Endothelial cell (in vitro differentiated cells): ENCODE data around the gene CHST1. TPM values are rescaled to one million over a fixed set of nuclear protein-coding genes. Genes with fewer than 3 reads are reported as not detected.

ENCODE experiments used
- DNase-seq: peaks from one replicate; pipeline ENCODE4 v3.0.0; 2021; ENCODE audit warnings: low spot score
- H3K27ac Mint-ChIP-seq: one replicate; pipeline ENCODE4 v1.8.0; 2021; ENCODE audit warnings: mixed read lengths, inconsistent platforms; ENCODE audit not compliant: unreplicated experiment
- H3K27me3 Mint-ChIP-seq: one replicate; pipeline ENCODE4 v1.8.0; 2021; ENCODE audit warnings: mild to moderate bottlenecking, moderate library complexity, mixed read lengths, inconsistent platforms; ENCODE audit not compliant: unreplicated experiment
- H3K36me3 Mint-ChIP-seq: one replicate; pipeline ENCODE4 v1.8.0; 2021; ENCODE audit warnings: mild to moderate bottlenecking, low read depth, mixed read lengths, inconsistent platforms; ENCODE audit not compliant: unreplicated experiment
- H3K4me1 Mint-ChIP-seq: one replicate; pipeline ENCODE4 v1.8.0; 2021; ENCODE audit warnings: mild to moderate bottlenecking, mixed read lengths, inconsistent platforms; ENCODE audit not compliant: unreplicated experiment
- H3K4me3 Mint-ChIP-seq: one replicate; pipeline ENCODE4 v1.8.0; 2021; ENCODE audit warnings: mild to moderate bottlenecking, mixed read lengths, inconsistent platforms; ENCODE audit not compliant: unreplicated experiment
- H3K9me3 Mint-ChIP-seq: one replicate; pipeline ENCODE4 v1.8.0; 2021; ENCODE audit warnings: mixed read lengths, inconsistent platforms; ENCODE audit not compliant: unreplicated experiment
- total RNA-seq: library from RNA; stranded (reverse); fragmentation: NEBNext Ultra II Directional; extraction: Animal tissue kit (Norgen Biotek cat#: 25700); gene quantifications from one replicate; pipeline ENCODE4 v1.2.1, GENCODE V29; 2021; ENCODE audit not compliant: unreplicated experiment
- TF ChIP-seq, protein P1 (sequence below): fragments of 200-600 bp; sonication (generic); IDR thresholded peaks from one replicate; pipeline ENCODE4 v1.5.0; 2021; ENCODE audit warnings: antibody characterized with exemption; ENCODE audit not compliant: unreplicated experiment

CHST1 gene
- total RNA-seq, 1 donor from 2014 or later: 275 TPM

DNA sequence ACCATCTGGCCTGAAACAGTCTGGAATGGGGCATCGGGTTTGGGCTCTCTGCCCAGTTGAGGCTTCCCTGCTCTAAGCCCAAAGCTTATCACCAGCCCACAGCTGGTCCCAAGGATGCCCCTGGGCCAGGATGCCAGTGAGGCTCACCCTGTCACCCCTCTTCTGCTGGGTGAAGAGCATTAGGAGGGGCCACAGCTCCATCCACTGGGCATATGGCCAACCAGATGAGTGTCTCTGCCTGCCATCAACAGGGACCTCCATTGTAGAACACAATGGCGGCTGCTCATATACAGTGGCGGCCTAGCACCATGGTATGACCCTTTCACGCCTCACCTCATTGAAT, 5.6 kb downstream of the CHST1 start:
- Mint-ChIP-seq H3K36me3 (peaks cover 20% of the 10 kb centered on the region), H3K4me1 (peaks cover 73% of the 10 kb centered on the region), H3K4me3 (no peak overlapping the region), H3K27me3 (peaks cover 28% of the 10 kb centered on the region), H3K9me3 (no peaks in the 10 kb centered on the region), H3K27ac (no peak overlapping the region)
- no peak for DNase-seq
- TF ChIP-seq, protein P1, sequence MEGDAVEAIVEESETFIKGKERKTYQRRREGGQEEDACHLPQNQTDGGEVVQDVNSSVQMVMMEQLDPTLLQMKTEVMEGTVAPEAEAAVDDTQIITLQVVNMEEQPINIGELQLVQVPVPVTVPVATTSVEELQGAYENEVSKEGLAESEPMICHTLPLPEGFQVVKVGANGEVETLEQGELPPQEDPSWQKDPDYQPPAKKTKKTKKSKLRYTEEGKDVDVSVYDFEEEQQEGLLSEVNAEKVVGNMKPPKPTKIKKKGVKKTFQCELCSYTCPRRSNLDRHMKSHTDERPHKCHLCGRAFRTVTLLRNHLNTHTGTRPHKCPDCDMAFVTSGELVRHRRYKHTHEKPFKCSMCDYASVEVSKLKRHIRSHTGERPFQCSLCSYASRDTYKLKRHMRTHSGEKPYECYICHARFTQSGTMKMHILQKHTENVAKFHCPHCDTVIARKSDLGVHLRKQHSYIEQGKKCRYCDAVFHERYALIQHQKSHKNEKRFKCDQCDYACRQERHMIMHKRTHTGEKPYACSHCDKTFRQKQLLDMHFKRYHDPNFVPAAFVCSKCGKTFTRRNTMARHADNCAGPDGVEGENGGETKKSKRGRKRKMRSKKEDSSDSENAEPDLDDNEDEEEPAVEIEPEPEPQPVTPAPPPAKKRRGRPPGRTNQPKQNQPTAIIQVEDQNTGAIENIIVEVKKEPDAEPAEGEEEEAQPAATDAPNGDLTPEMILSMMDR: no peak

DNA sequence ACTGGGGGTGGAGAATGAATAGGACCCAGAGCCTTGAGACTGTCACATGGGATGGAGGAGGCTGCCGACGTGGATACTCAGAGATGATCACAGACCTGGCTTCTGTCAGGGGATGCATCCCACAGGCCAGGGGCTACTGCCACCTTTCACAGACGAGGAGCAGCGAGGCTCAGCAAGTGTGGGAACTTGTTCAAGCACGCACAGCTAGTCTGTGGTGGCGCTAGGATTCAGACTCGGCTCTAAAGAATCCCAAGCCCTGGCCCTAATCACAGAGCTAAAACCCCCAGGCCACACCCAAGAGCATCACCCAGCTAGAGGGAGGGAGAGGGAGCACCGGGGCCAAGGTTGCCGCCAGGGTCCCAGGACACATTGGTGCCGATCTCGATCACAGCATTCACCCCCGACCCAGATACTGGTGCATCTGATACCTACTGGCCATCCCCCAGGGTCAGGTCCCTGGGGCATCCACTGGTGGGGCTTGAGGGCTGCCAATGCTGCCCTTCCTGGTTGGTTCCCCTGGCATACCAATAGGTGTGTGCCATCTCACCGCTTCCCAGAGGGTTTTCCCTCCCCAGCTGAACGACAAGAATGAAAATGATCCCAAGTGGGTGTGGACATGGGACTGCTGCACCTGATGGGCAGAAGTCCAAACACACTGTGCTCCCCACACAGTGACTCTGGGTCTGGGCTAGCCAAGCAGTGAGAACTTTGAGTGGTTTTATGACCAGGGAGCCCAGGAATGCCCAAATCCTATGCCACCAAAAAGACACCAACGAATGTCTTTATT, 6.2 kb downstream of the CHST1 start:
- H3K4me1 Mint-ChIP-seq: peaks cover 79% of the 10 kb centered on the region
- H3K27me3 Mint-ChIP-seq: peaks cover 28% of the 10 kb centered on the region
- H3K4me3 Mint-ChIP-seq: no peak overlapping the region
- no peak for DNase-seq
- no peak overlapping the region for H3K27ac Mint-ChIP-seq
- peaks cover 20% of the 10 kb centered on the region for H3K36me3 Mint-ChIP-seq
- TF ChIP-seq, protein P1: no peak
- no peaks in the 10 kb centered on the region for H3K9me3 Mint-ChIP-seq

DNA sequence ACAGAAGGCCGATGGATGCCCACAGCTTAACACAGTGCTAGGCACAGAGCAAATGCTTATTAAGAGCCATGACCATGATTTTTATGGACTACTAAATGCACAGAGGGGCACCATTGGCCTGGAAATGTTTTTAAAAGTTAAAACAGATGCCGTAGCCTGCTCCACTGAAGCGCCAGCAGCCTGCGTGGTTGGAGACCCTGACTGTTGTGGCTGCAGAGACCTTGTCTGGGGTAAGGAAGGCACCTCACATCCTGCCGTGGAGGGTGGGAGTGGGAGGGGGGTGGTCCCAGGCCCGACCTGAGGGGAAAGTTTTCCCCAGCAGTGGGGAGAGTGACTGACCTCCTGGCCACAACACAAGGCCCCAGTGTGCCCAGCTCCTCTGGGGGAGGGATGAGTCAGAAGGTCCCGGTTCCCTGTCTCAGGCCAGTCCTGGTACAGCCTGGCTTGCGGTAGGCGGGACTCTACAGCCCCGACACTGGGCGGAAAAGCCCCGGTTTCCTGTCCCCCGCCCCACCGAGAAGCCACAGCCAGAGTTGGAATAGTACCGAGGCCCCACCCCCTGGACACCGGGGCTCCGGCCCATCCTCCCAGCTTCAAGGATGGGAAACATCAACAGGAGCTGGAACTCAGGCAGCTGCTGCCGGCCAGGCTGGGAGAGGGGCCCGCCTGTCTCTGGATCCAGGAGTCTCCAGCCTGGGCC, 7.0 kb downstream of the CHST1 start:
- peak overlapping the region; percentile 86 for H3K27ac Mint-ChIP-seq
- H3K4me1 Mint-ChIP-seq: peaks cover 84% of the 10 kb centered on the region
- TF ChIP-seq, protein P1: no peak
- no peaks in the 10 kb centered on the region for H3K9me3 Mint-ChIP-seq
- peak overlapping the region; percentile 31 for H3K4me3 Mint-ChIP-seq
- H3K27me3 Mint-ChIP-seq: peaks cover 25% of the 10 kb centered on the region
- peak; percentile 90 for DNase-seq
- H3K36me3 Mint-ChIP-seq: peaks cover 24% of the 10 kb centered on the region

DNA sequence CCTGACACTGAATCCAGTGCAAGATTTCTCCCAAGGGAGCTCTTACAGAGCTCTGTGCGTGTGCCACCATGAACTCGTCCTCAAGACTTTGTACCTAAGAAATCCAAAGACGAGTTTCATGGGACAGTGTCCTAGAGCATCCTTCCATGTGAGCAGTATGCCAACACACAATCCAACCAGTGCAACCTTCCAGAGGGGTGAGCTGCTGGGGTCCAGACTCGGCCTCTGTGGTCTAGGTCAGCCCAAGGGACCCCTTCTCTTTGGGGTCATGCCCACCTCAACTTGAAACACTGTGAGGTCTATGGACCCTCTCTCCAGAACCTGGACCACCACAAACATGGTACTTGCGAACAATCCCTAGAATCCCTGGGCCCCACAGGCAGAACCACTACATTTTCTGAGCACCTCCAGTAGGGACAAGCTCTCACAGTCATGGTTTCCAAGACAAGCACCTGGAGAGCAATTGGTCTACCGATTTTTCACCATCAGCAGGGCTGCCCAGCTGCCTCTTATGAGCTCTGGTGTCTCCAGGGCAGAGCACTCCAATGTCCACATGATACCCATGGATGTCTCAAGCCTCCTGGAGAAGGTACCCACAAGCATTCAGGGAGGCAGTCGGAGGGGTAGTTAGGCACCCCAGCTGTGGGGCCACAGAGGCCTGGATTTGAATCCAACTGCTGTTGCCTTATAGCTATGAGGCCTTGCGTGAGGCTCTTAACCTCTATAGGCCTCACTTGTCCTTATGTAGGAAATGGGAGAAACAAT, 7.7 kb downstream of the CHST1 start:
- peak overlapping the region; percentile 31 for H3K4me3 Mint-ChIP-seq
- no peak for DNase-seq
- H3K4me1 Mint-ChIP-seq: peaks cover 85% of the 10 kb centered on the region

More for the DNA sequence above, 7.7 kb downstream of the CHST1 start:
- TF ChIP-seq, protein P1: no peak
- peak overlapping the region; percentile 86 for H3K27ac Mint-ChIP-seq
- H3K9me3 Mint-ChIP-seq: no peaks in the 10 kb centered on the region
- H3K27me3 Mint-ChIP-seq: peaks cover 24% of the 10 kb centered on the region
- H3K36me3 Mint-ChIP-seq: peaks cover 22% of the 10 kb centered on the region
